KMS-11 (cell line): Measurements from ENCODE around the gene MTG1.

ENCODE experiments used
- H2AFZ ChIP-seq: fragments of 200-600 bp; sonication (generic); 2 replicates; pipeline ENCODE4 v1.6.1; 2016; ENCODE audit warnings: antibody characterized with exemption, mixed run types, low read depth
- H3K27ac ChIP-seq: fragments of 200-600 bp; sonication (generic); 2 replicates; pipeline ENCODE4 v1.6.1; 2016; ENCODE audit warnings: mild to moderate bottlenecking, mixed run types
- H3K27me3 ChIP-seq: fragments of 200-600 bp; sonication (generic); 2 replicates; pipeline ENCODE4 v1.6.1; 2017; ENCODE audit warnings: mild to moderate bottlenecking, low read depth, mixed run types, moderate library complexity; ENCODE audit not compliant: insufficient read depth
- H3K36me3 ChIP-seq: fragments of 200-600 bp; sonication (generic); 2 replicates; pipeline ENCODE4 v1.6.1; 2017; ENCODE audit warnings: mild to moderate bottlenecking, mixed run types; ENCODE audit not compliant: insufficient read depth
- H3K4me1 ChIP-seq: fragments of 200-600 bp; sonication (generic); 2 replicates; pipeline ENCODE4 v1.6.1; 2016; ENCODE audit warnings: mild to moderate bottlenecking, low read depth, mixed run types; ENCODE audit not compliant: poor library complexity, severe bottlenecking
- H3K4me2 ChIP-seq: fragments of 200-600 bp; sonication (generic); 2 replicates; pipeline ENCODE4 v1.7.0; 2016; ENCODE audit warnings: mild to moderate bottlenecking, mixed run types
- H3K4me3 ChIP-seq: fragments of 200-600 bp; sonication (generic); IDR thresholded peaks from 2 replicates; pipeline ENCODE4 v1.6.1; 2017; ENCODE audit warnings: low read depth, low read length, mixed read lengths; ENCODE audit not compliant: insufficient read depth
- H3K79me2 ChIP-seq: fragments of 200-600 bp; sonication (generic); 2 replicates; pipeline ENCODE4 v1.6.1; 2016; ENCODE audit warnings: low read depth, mixed run types; ENCODE audit not compliant: insufficient read depth
- H3K9ac ChIP-seq: fragments of 200-600 bp; sonication (generic); 2 replicates; pipeline ENCODE4 v1.6.1; 2016; ENCODE audit warnings: mild to moderate bottlenecking, mixed run types
- H4K20me1 ChIP-seq: fragments of 200-600 bp; sonication (generic); 2 replicates; pipeline ENCODE4 v1.6.1; 2016; ENCODE audit warnings: mild to moderate bottlenecking, mixed run types; ENCODE audit not compliant: insufficient read depth
- TF ChIP-seq, protein P1 (sequence below): fragments of 200-600 bp; sonication (generic); conservative IDR thresholded peaks from 2 replicates; pipeline ENCODE4 v1.6.1; 2017; ENCODE audit warnings: low read depth, mild to moderate bottlenecking, antibody characterized with exemption, low read length, moderate library complexity, mixed read lengths

MTG1 gene

DNA sequence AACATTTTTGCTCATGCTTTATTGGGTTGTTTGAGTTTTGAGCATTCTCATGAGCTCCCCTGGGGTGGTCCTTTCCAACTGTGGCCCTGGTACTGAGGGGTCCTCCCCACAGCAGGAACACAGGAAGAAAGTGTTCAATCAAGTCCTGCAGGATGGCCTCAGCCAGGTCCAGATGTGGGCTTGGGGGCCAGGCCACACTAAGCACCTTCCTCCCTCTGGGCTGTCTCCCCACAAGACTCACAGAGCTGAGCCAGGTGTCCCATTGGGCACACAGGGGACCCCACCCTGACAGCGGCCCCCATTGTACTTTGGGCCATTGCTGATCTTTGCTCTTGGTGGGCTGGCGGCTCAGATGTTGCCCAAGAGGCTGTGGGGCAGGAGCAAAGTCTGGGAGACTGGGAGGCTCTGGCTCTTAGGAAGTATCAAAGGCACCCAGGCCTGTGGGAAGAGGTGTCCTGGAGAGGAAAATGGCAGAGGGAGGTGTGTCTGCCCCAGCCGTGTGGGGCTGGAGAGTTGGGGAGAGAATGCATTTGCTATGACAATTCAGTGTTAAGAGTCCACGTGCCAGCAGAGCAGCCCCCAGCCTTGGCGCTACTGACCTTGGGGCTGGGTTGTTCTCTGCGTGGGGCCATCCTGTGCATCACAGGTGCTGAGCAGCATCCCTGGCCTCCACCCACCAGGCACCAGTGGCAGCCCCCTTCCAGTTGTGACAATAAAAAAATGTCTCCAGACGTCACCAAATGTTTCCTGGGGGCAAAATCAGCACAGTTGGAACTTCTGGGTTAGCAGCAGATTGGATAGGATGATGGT, 77.5 kb downstream of the MTG1 start:
- H3K4me1 ChIP-seq: no peaks in the 10 kb centered on the region
- H3K9ac ChIP-seq: no peak overlapping the region
- H2AFZ ChIP-seq: no peak overlapping the region
- TF ChIP-seq, protein P1, sequence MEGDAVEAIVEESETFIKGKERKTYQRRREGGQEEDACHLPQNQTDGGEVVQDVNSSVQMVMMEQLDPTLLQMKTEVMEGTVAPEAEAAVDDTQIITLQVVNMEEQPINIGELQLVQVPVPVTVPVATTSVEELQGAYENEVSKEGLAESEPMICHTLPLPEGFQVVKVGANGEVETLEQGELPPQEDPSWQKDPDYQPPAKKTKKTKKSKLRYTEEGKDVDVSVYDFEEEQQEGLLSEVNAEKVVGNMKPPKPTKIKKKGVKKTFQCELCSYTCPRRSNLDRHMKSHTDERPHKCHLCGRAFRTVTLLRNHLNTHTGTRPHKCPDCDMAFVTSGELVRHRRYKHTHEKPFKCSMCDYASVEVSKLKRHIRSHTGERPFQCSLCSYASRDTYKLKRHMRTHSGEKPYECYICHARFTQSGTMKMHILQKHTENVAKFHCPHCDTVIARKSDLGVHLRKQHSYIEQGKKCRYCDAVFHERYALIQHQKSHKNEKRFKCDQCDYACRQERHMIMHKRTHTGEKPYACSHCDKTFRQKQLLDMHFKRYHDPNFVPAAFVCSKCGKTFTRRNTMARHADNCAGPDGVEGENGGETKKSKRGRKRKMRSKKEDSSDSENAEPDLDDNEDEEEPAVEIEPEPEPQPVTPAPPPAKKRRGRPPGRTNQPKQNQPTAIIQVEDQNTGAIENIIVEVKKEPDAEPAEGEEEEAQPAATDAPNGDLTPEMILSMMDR: no peak
- H4K20me1 ChIP-seq: no peaks in the 10 kb centered on the region
- H3K79me2 ChIP-seq: no peaks in the 10 kb centered on the region
- H3K4me2 ChIP-seq: no peak overlapping the region
- no peak overlapping the region for H3K4me3 ChIP-seq
- H3K27me3 ChIP-seq: peaks cover 10% of the 10 kb centered on the region; the same call in 1 of the 2 replicates
- H3K36me3 ChIP-seq: no peaks in the 10 kb centered on the region
- no peak overlapping the region for H3K27ac ChIP-seq
